GM12873 (cell line): ENCODE results near the gene TTC4.

ENCODE experiments used
- CTCF ChIP-seq: IDR thresholded peaks from 2 replicates; pipeline ENCODE4 v1.5.1; 2012; ENCODE audit warnings: low read depth, mild to moderate bottlenecking, moderate library complexity, low read length, control low read depth; ENCODE audit not compliant: insufficient read depth; ENCODE audit errors: missing control alignments

TTC4 gene

GRCh38 chr1:54695221-54695620 lies 20.4 kb upstream of the TTC4 start:
- TF ChIP-seq CTCF, result no peak

- TF ChIP-seq CTCF, result no peak
Measured at GRCh38 chr1:54695764-54696163, 19.9 kb upstream of the TTC4 start.

- no peak for TF ChIP-seq CTCF
Measured at GRCh38 chr1:54696262-54696661, 19.4 kb upstream of the TTC4 start.

GRCh38 chr1:54697896-54698295 lies 17.8 kb upstream of the TTC4 start:
- TF ChIP-seq CTCF, result no peak

- no peak for TF ChIP-seq CTCF
Measured at GRCh38 chr1:54698346-54698745, 17.3 kb upstream of the TTC4 start.

- TF ChIP-seq CTCF, result no peak
Measured at GRCh38 chr1:54699936-54700525, 15.6 kb upstream of the TTC4 start.

- no peak for TF ChIP-seq CTCF
Measured at GRCh38 chr1:54701066-54701465, 14.6 kb upstream of the TTC4 start.
